Measurements from ENCODE around the gene LRRC37B. TPM values are rescaled to one million over a fixed set of nuclear protein-coding genes. Genes with fewer than 3 reads are reported as not detected.

LRRC37B gene
- total and polyA plus RNA-seq, 2 of the 13 experiments (the other 11 are each of a cell fraction or from before 2014, with no cell fraction given), result 8.7 to 8.8 TPM

- no peak for TF ChIP-seq MAF1 (CRISPR knock-in tag; IDR thresholded peaks at IDR 0.05; ENCODE audit: borderline replicate concordance)
- TF ChIP-seq, protein P1, sequence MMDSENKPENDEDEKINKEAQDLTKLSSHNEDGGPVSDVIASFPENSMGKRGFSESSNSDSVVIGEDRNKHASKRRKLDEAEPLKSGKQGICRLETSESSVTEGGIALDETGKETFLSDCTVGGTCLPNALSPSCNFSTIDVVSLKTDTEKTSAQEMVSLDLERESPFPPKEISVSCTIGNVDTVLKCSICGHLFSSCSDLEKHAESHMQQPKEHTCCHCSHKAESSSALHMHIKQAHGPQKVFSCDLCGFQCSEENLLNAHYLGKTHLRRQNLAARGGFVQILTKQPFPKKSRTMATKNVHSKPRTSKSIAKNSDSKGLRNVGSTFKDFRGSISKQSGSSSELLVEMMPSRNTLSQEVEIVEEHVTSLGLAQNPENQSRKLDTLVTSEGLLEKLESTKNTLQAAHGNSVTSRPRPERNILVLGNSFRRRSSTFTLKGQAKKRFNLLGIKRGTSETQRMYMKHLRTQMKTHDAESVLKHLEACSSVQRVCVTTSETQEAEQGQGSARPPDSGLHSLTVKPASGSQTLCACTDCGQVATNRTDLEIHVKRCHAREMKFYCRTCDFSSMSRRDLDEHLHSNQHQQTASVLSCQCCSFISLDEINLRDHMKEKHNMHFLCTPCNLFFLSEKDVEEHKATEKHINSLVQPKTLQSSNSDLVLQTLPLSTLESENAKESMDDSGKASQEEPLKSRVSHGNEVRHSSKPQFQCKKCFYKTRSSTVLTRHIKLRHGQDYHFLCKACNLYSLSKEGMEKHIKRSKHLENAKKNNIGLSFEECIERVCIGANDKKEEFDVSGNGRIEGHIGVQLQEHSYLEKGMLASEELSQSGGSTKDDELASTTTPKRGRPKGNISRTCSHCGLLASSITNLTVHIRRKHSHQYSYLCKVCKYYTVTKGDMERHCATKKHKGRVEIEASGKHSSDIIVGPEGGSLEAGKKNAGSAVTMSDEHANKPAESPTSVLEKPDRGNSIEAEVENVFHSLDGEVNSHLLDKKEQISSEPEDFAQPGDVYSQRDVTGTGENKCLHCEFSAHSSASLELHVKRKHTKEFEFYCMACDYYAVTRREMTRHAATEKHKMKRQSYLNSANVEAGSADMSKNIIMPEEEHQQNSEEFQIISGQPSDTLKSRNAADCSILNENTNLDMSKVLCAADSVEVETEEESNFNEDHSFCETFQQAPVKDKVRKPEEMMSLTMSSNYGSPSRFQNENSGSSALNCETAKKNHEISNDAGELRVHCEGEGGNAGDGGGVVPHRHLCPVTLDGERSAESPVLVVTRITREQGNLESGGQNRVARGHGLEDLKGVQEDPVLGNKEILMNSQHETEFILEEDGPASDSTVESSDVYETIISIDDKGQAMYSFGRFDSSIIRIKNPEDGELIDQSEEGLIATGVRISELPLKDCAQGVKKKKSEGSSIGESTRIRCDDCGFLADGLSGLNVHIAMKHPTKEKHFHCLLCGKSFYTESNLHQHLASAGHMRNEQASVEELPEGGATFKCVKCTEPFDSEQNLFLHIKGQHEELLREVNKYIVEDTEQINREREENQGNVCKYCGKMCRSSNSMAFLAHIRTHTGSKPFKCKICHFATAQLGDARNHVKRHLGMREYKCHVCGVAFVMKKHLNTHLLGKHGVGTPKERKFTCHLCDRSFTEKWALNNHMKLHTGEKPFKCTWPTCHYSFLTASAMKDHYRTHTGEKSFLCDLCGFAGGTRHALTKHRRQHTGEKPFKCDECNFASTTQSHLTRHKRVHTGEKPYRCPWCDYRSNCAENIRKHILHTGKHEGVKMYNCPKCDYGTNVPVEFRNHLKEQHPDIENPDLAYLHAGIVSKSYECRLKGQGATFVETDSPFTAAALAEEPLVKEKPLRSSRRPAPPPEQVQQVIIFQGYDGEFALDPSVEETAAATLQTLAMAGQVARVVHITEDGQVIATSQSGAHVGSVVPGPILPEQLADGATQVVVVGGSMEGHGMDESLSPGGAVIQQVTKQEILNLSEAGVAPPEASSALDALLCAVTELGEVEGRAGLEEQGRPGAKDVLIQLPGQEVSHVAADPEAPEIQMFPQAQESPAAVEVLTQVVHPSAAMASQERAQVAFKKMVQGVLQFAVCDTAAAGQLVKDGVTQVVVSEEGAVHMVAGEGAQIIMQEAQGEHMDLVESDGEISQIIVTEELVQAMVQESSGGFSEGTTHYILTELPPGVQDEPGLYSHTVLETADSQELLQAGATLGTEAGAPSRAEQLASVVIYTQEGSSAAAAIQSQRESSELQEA (CRISPR knock-in tag; IDR thresholded peaks at IDR 0.05; ENCODE audit: not compliant biosample characterization), result no peak
Measured at GRCh38 chr17:32010114-32010513, 2.9 kb downstream of the LRRC37B start (continued).

GRCh38 chr17:32015245-32016013 is 8.2 kb downstream of the LRRC37B start:
- H3K4me2 ChIP-seq (ENCODE audit: low read depth, low read length), result no peak overlapping the region
- ChIA-PET CTCF (ENCODE audit: low intra/inter-chr PET ratio, low total read pairs) (no interaction called here), POLR2A (no interaction called here)
- no peak overlapping the region for H2AFZ ChIP-seq (ENCODE audit: low read length)
- DNase-seq (ENCODE audit: low spot score) (no peak), FAIRE-seq (no peak), ATAC-seq (no peak)
- no peaks in the 10 kb centered on the region for H3K4me1 ChIP-seq (ENCODE audit: insufficient read depth, low read length)
- no TSS peak for BruUV-seq (replicated peaks)
- intact Hi-C loops (cut with micrococcal nuclease; ENCODE audit: unreplicated experiment) (no loop called here), in situ Hi-C loops (cut with HindIII; ENCODE audit: extremely low pct_ligation_motif_present, low pct_unique_long_range_greater_than_20kb) (no loop called here)
- 91% methylated on average over 9 of the region's 9 CpGs for WGBS (ENCODE audit: low lambda C conversion rate)
- no peaks in the 10 kb centered on the region; a peak in 1 of 5 replicates for H3K27me3 ChIP-seq (ENCODE audit: control insufficient read depth in 1 of 2, insufficient read depth in 2 of 2, low read length in 2 of 2)
- H3K4me3 ChIP-seq (replicated peaks in 1 of 3; ENCODE audit: insufficient read depth in 1 of 3, low read depth in 2 of 3, low read length in 3 of 3), result no peak overlapping the region
- H3K9me3 ChIP-seq (ENCODE audit: low read length), result no peaks in the 10 kb centered on the region
- no peaks in the 10 kb centered on the region for H4K20me1 ChIP-seq (ENCODE audit: insufficient read depth, low read length)
- H3K36me3 ChIP-seq (replicated peaks in 1 of 2; ENCODE audit: control insufficient read depth in 1 of 2, insufficient read depth in 2 of 2, low read length in 2 of 2), result peaks cover 0 to 1% of the 10 kb centered on the region in 2 experiments; a peak in 2 of 5 replicates
- no peak overlapping the region for H3K27ac ChIP-seq (ENCODE audit: extremely low read length, insufficient read depth, low read length)
- no peak overlapping the region for H3K9ac ChIP-seq (ENCODE audit: insufficient read depth, low read depth, low read length)
- peaks cover 16% of the 10 kb centered on the region for H3K79me2 ChIP-seq (ENCODE audit: insufficient read depth, low read length)
- TF ChIP-seq ZNF597 (CRISPR knock-in tag; IDR thresholded peaks at IDR 0.05) (no peak), SMC3 (IDR thresholded peaks at IDR 0.05; ENCODE audit: low read length) (no peak), IKZF1 (IDR thresholded peaks at IDR 0.05) (no peak), MAZ (IDR thresholded peaks at IDR 0.05; ENCODE audit: borderline replicate concordance, low read depth, low read length) (no peak), MAZ (CRISPR knock-in tag; IDR thresholded peaks at IDR 0.05; ENCODE audit: low read depth) (no peak), CEBPB (IDR thresholded peaks at IDR 0.05; ENCODE audit: borderline replicate concordance, low read depth, low read length) (no peak), NCOA2 (CRISPR knock-in tag; IDR thresholded peaks at IDR 0.05) (no peak), WIZ (CRISPR knock-in tag; IDR thresholded peaks at IDR 0.05) (no peak), ZNF660 (CRISPR knock-in tag; IDR thresholded peaks at IDR 0.05; ENCODE audit: borderline replicate concordance, low read depth) (no peak)
- TF ChIP-seq, protein P2, sequence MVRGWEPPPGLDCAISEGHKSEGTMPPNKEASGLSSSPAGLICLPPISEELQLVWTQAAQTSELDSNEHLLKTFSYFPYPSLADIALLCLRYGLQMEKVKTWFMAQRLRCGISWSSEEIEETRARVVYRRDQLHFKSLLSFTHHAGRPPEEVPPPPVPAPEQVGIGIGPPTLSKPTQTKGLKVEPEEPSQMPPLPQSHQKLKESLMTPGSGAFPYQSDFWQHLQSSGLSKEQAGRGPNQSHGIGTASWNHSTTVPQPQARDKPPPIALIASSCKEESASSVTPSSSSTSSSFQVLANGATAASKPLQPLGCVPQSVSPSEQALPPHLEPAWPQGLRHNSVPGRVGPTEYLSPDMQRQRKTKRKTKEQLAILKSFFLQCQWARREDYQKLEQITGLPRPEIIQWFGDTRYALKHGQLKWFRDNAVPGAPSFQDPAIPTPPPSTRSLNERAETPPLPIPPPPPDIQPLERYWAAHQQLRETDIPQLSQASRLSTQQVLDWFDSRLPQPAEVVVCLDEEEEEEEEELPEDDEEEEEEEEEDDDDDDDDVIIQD (CRISPR knock-in tag; IDR thresholded peaks at IDR 0.05; ENCODE audit: low read depth), result no peak

Data from HepG2 (cell line).